HEK293 (cell line): Measurements from ENCODE around the gene MCOLN1.
A peak's percentile ranks its signal among the peaks of the same experiment; 100 is the strongest.

ENCODE experiments used
- CTCF ChIA-PET: fragments of 350-600 bp; formaldehyde crosslinking; extraction: SDS; loops from one replicate; lab custom pipeline; 2021; ENCODE audit warnings: antibody characterized with exemption; lab: Yijun Ruan, JAX
- POLR2A ChIA-PET: fragments of 300-600 bp; formaldehyde crosslinking; extraction: SDS; loops from one replicate; lab custom pipeline; 2020; ENCODE audit warnings: antibody characterized with exemption, inconsistent platforms; lab: Yijun Ruan, JAX
- H3K27ac ChIP-seq: fragments of 200-500 bp; sonication (Bioruptor generic); 2 replicates; pipeline ENCODE4 v1.5.1; 2014; ENCODE audit warnings: low read depth, low read length, control low read depth, inconsistent platforms; ENCODE audit errors: extremely low read depth
- H3K36me3 ChIP-seq, 2 experiments: fragments of 200-500 bp in 1 of 2; sonication (Bioruptor generic) in 1 of 2; 1 replicate in 1 of 2; 2 replicates in 1 of 2; pipeline ENCODE4 v1.5.1; 2014 to 2017; ENCODE audit warnings: inconsistent platforms in 2 of 2, low read length in 2 of 2; ENCODE audit not compliant: control insufficient read depth in 2 of 2, insufficient read depth in 1 of 2
- H3K4me1 ChIP-seq: fragments of 200-500 bp; sonication (Bioruptor generic); 2 replicates; pipeline ENCODE4 v1.5.1; 2014; ENCODE audit warnings: mild to moderate bottlenecking, low read length, inconsistent platforms; ENCODE audit not compliant: control insufficient read depth, insufficient read depth
- H3K4me3 ChIP-seq: 2 replicates; pipeline ENCODE4 v1.5.1; 2011; ENCODE audit warnings: low read depth, mild to moderate bottlenecking, control low read depth, low read length, moderate library complexity
- H3K9me3 ChIP-seq: fragments of 200-500 bp; sonication (Bioruptor generic); 2 replicates; pipeline ENCODE4 v1.5.1; 2014; ENCODE audit warnings: low read depth, low read length, inconsistent platforms; ENCODE audit not compliant: control insufficient read depth, insufficient read depth
- GLIS1 ChIP-seq: fragments of 450-650 bp; formaldehyde crosslinking; IDR thresholded peaks from 2 replicates; pipeline ENCODE4 v1.5.1; 2016; ENCODE audit warnings: missing biosample characterization, missing genetic modification characterization
- PRDM1 ChIP-seq: fragments of 450-650 bp; formaldehyde crosslinking; IDR thresholded peaks from 2 replicates; pipeline ENCODE4; 2016; ENCODE audit warnings: missing biosample characterization, missing genetic modification characterization
- ZBTB20 ChIP-seq: fragments of 450-650 bp; formaldehyde crosslinking; IDR thresholded peaks from 2 replicates; pipeline ENCODE4 v1.5.1; 2016; ENCODE audit warnings: missing biosample characterization, missing genetic modification characterization
- ZBTB48 ChIP-seq: fragments of 450-650 bp; formaldehyde crosslinking; IDR thresholded peaks from 2 replicates; pipeline ENCODE4 v1.5.1; 2016; ENCODE audit warnings: missing biosample characterization, missing genetic modification characterization
- ZIC2 ChIP-seq: fragments of 450-650 bp; formaldehyde crosslinking; IDR thresholded peaks from 2 replicates; pipeline ENCODE4 v1.5.1; 2016; ENCODE audit warnings: missing biosample characterization, missing genetic modification characterization
- ZNF133 ChIP-seq: fragments of 450-650 bp; formaldehyde crosslinking; IDR thresholded peaks from 2 replicates; pipeline ENCODE4 v1.5.1; 2016; ENCODE audit warnings: missing biosample characterization, missing genetic modification characterization
- ZNF19 ChIP-seq: fragments of 450-650 bp; formaldehyde crosslinking; IDR thresholded peaks from 2 replicates; pipeline ENCODE4; 2016; ENCODE audit warnings: missing biosample characterization, missing genetic modification characterization, low read depth
- ZNF223 ChIP-seq: fragments of 450-650 bp; formaldehyde crosslinking; IDR thresholded peaks from 2 replicates; pipeline ENCODE4 v1.5.1; 2016; ENCODE audit warnings: missing biosample characterization, missing genetic modification characterization
- ZNF335 ChIP-seq: fragments of 450-650 bp; formaldehyde crosslinking; conservative IDR thresholded peaks from 2 replicates; pipeline ENCODE4 v1.5.1; 2016; ENCODE audit warnings: missing biosample characterization, missing genetic modification characterization
- ZNF341 ChIP-seq: fragments of 450-650 bp; formaldehyde crosslinking; IDR thresholded peaks from 2 replicates; pipeline ENCODE4; 2016; ENCODE audit warnings: low read depth, missing biosample characterization, missing genetic modification characterization
- ZNF394 ChIP-seq: fragments of 450-650 bp; formaldehyde crosslinking; IDR thresholded peaks from 2 replicates; pipeline ENCODE4 v1.5.1; 2016; ENCODE audit warnings: missing biosample characterization, missing genetic modification characterization, mild to moderate bottlenecking, moderate library complexity, borderline replicate concordance
- ZNF416 ChIP-seq: fragments of 450-650 bp; formaldehyde crosslinking; IDR thresholded peaks from 2 replicates; pipeline ENCODE4 v1.5.1; 2016; ENCODE audit warnings: missing biosample characterization, missing genetic modification characterization
- ZNF423 ChIP-seq: fragments of 450-650 bp; formaldehyde crosslinking; IDR thresholded peaks from 2 replicates; pipeline ENCODE4 v1.5.1; 2016; ENCODE audit warnings: missing biosample characterization, missing genetic modification characterization
- ZNF48 ChIP-seq: fragments of 450-650 bp; formaldehyde crosslinking; IDR thresholded peaks from 2 replicates; pipeline ENCODE4 v1.5.1; 2016; ENCODE audit warnings: missing biosample characterization, missing genetic modification characterization
- ZNF510 ChIP-seq: fragments of 450-650 bp; formaldehyde crosslinking; IDR thresholded peaks from 2 replicates; pipeline ENCODE4 v1.5.1; 2018; ENCODE audit warnings: mild to moderate bottlenecking, missing genetic modification characterization, missing biosample characterization; ENCODE audit not compliant: insufficient replicate concordance
- ZNF544 ChIP-seq: fragments of 450-650 bp; formaldehyde crosslinking; IDR thresholded peaks from 2 replicates; pipeline ENCODE4 v1.5.0; 2017; ENCODE audit warnings: missing biosample characterization, missing genetic modification characterization
- ZNF610 ChIP-seq: fragments of 450-650 bp; formaldehyde crosslinking; IDR thresholded peaks from 2 replicates; pipeline ENCODE4 v1.5.1; 2016; ENCODE audit warnings: missing biosample characterization, missing genetic modification characterization, borderline replicate concordance
- ZNF76 ChIP-seq: fragments of 450-650 bp; formaldehyde crosslinking; IDR thresholded peaks from 2 replicates; pipeline ENCODE4; 2016; ENCODE audit warnings: low read depth, missing biosample characterization, missing genetic modification characterization, borderline replicate concordance
- ZNF776 ChIP-seq: fragments of 450-650 bp; formaldehyde crosslinking; IDR thresholded peaks from 2 replicates; pipeline ENCODE4 v1.5.0; 2017; ENCODE audit warnings: missing biosample characterization, missing genetic modification characterization, borderline replicate concordance
- ZSCAN23 ChIP-seq: fragments of 450-650 bp; formaldehyde crosslinking; IDR thresholded peaks from 2 replicates; pipeline ENCODE4 v1.5.1; 2016; ENCODE audit warnings: missing biosample characterization, missing genetic modification characterization
- TF ChIP-seq, protein P1 (sequence below): fragments of 450-650 bp; formaldehyde crosslinking; IDR thresholded peaks from 2 replicates; pipeline ENCODE4 v1.5.1; 2017; ENCODE audit warnings: missing biosample characterization, missing genetic modification characterization
- TF ChIP-seq, protein P2 (sequence below): fragments of 450-650 bp; formaldehyde crosslinking; IDR thresholded peaks from 2 replicates; pipeline ENCODE4 v1.5.1; 2016; ENCODE audit warnings: missing biosample characterization, missing genetic modification characterization
- TF ChIP-seq, protein P3 (sequence below): fragments of 450-650 bp; formaldehyde crosslinking; IDR thresholded peaks from 2 replicates; pipeline ENCODE4 v1.5.1; 2017; ENCODE audit warnings: missing biosample characterization, missing genetic modification characterization
- TF ChIP-seq, protein P4 (sequence below): fragments of 450-650 bp; formaldehyde crosslinking; IDR thresholded peaks from 2 replicates; pipeline ENCODE4 v1.5.1; 2016; ENCODE audit warnings: missing biosample characterization, missing genetic modification characterization
- TF ChIP-seq, protein P5 (sequence below): fragments of 450-650 bp; formaldehyde crosslinking; IDR thresholded peaks from 2 replicates; pipeline ENCODE4 v1.5.1; 2016; ENCODE audit warnings: missing biosample characterization, missing genetic modification characterization
- TF ChIP-seq, protein P6 (sequence below): fragments of 450-650 bp; formaldehyde crosslinking; IDR thresholded peaks from 2 replicates; pipeline ENCODE4 v1.5.1; 2016; ENCODE audit warnings: missing biosample characterization, missing genetic modification characterization, borderline replicate concordance

The MCOLN1 gene

DNA sequence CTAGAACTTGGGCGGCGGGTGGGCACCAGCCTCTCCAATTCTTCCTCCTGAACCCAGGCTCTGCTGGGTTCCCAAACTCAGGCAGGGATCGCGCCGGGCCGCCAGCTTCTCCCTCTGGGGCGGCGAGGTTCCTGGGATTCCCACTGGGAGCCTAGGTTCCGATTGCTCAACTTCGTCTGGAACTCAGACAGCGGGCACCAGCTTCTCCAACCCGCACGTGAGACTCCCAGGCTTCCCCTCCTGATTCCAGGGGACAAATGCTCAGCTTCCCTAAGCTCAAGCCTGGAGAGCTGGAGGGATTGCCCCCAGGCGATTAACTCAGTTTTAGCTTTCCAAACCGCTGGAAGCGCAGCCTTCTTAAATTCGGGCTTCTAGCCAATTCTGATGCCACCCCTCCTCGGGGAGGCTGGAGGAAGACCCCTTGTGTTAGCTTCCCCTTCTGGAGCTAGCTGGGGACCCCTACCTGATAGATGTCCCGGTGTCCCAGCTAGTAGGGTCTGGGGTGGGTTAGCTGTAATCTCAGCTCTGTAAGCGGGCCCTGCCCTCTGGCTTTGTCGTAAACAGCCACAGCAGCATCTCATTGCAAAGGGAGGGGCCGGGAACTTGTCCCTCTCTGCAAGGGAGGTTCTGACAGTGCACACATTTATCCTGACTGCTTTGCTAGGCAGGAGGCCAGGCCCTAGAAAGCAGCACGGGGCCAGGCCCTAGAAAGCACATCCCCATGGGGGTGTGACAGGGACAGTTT is 671 bp downstream of the MCOLN1 start:
- Histone ChIP-seq H3K9me3 (no peaks in the 10 kb centered on the region), H3K27ac (no peak overlapping the region), H3K36me3 (peaks cover 0 to 23% of the 10 kb centered on the region in 2 experiments; a peak in 1 of 3 replicates), H3K4me3 (peak overlapping the region; percentile 63), H3K4me1 (0 out of 2 replicates have a peak, but pooled peaks cover 2% of the 10 kb centered on the region)
- CTCF ChIA-PET = interaction anchor here (0.6 to 1.8 kb wide), 5 partner anchors 9 to 333 kb away, joined by 3 to 9 read pairs (median 3); no protein-coding TSS in a partner anchor
- POLR2A ChIA-PET = interaction anchor here (0.7 to 3.3 kb wide), 9 partner anchors 9 to 162 kb away, joined by 3 to 27 read pairs (median 5); partner anchors contain the start of genes CAMSAP3, PET100, PNPLA6 and XAB2
- TF ChIP-seq ZNF416 (no peak), ZNF776 (tag by site-specific recombination) (no peak), ZNF76 (tag by site-specific recombination) (no peak), ZNF341 (tag by site-specific recombination) (peak; percentile 20; the same call in 1 of the 2 replicates), ZNF394 (tag by site-specific recombination) (peak; percentile 87; the same call in 1 of the 2 replicates), ZNF19 (no peak), ZNF423 (tag by site-specific recombination) (no peak), ZNF510 (tag by site-specific recombination) (no peak), ZBTB20 (tag by site-specific recombination) (no peak), ZIC2 (peak; percentile 87), PRDM1 (tag by site-specific recombination) (no peak), ZBTB48 (tag by site-specific recombination) (0 out of 2 replicates have a peak, but pooled peaks have one; percentile 33), ZNF335 (tag by site-specific recombination) (peak; percentile 89), ZNF48 (no peak), ZNF610 (tag by site-specific recombination) (no peak), ZNF133 (tag by site-specific recombination) (no peak), GLIS1 (tag by site-specific recombination) (peak; percentile 63), ZNF223 (tag by site-specific recombination) (no peak), ZSCAN23 (tag by site-specific recombination) (no peak), ZNF544 (tag by site-specific recombination) (no peak)
- TF ChIP-seq, protein P1, sequence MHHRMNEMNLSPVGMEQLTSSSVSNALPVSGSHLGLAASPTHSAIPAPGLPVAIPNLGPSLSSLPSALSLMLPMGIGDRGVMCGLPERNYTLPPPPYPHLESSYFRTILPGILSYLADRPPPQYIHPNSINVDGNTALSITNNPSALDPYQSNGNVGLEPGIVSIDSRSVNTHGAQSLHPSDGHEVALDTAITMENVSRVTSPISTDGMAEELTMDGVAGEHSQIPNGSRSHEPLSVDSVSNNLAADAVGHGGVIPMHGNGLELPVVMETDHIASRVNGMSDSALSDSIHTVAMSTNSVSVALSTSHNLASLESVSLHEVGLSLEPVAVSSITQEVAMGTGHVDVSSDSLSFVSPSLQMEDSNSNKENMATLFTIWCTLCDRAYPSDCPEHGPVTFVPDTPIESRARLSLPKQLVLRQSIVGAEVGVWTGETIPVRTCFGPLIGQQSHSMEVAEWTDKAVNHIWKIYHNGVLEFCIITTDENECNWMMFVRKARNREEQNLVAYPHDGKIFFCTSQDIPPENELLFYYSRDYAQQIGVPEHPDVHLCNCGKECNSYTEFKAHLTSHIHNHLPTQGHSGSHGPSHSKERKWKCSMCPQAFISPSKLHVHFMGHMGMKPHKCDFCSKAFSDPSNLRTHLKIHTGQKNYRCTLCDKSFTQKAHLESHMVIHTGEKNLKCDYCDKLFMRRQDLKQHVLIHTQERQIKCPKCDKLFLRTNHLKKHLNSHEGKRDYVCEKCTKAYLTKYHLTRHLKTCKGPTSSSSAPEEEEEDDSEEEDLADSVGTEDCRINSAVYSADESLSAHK = no peak
- TF ChIP-seq, protein P2, sequence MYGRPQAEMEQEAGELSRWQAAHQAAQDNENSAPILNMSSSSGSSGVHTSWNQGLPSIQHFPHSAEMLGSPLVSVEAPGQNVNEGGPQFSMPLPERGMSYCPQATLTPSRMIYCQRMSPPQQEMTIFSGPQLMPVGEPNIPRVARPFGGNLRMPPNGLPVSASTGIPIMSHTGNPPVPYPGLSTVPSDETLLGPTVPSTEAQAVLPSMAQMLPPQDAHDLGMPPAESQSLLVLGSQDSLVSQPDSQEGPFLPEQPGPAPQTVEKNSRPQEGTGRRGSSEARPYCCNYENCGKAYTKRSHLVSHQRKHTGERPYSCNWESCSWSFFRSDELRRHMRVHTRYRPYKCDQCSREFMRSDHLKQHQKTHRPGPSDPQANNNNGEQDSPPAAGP (tag by site-specific recombination) = 0 out of 2 replicates have a peak, but pooled peaks have one; percentile 18
- TF ChIP-seq, protein P3, sequence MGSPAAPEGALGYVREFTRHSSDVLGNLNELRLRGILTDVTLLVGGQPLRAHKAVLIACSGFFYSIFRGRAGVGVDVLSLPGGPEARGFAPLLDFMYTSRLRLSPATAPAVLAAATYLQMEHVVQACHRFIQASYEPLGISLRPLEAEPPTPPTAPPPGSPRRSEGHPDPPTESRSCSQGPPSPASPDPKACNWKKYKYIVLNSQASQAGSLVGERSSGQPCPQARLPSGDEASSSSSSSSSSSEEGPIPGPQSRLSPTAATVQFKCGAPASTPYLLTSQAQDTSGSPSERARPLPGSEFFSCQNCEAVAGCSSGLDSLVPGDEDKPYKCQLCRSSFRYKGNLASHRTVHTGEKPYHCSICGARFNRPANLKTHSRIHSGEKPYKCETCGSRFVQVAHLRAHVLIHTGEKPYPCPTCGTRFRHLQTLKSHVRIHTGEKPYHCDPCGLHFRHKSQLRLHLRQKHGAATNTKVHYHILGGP = peak; percentile 84
- TF ChIP-seq, protein P4, sequence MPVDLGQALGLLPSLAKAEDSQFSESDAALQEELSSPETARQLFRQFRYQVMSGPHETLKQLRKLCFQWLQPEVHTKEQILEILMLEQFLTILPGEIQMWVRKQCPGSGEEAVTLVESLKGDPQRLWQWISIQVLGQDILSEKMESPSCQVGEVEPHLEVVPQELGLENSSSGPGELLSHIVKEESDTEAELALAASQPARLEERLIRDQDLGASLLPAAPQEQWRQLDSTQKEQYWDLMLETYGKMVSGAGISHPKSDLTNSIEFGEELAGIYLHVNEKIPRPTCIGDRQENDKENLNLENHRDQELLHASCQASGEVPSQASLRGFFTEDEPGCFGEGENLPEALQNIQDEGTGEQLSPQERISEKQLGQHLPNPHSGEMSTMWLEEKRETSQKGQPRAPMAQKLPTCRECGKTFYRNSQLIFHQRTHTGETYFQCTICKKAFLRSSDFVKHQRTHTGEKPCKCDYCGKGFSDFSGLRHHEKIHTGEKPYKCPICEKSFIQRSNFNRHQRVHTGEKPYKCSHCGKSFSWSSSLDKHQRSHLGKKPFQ (tag by site-specific recombination) = no peak
- TF ChIP-seq, protein P5, sequence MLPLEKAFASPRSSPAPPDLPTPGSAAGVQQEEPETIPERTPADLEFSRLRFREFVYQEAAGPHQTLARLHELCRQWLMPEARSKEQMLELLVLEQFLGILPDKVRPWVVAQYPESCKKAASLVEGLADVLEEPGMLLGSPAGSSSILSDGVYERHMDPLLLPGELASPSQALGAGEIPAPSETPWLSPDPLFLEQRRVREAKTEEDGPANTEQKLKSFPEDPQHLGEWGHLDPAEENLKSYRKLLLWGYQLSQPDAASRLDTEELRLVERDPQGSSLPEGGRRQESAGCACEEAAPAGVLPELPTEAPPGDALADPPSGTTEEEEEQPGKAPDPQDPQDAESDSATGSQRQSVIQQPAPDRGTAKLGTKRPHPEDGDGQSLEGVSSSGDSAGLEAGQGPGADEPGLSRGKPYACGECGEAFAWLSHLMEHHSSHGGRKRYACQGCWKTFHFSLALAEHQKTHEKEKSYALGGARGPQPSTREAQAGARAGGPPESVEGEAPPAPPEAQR (tag by site-specific recombination) = no peak
- TF ChIP-seq, protein P6, sequence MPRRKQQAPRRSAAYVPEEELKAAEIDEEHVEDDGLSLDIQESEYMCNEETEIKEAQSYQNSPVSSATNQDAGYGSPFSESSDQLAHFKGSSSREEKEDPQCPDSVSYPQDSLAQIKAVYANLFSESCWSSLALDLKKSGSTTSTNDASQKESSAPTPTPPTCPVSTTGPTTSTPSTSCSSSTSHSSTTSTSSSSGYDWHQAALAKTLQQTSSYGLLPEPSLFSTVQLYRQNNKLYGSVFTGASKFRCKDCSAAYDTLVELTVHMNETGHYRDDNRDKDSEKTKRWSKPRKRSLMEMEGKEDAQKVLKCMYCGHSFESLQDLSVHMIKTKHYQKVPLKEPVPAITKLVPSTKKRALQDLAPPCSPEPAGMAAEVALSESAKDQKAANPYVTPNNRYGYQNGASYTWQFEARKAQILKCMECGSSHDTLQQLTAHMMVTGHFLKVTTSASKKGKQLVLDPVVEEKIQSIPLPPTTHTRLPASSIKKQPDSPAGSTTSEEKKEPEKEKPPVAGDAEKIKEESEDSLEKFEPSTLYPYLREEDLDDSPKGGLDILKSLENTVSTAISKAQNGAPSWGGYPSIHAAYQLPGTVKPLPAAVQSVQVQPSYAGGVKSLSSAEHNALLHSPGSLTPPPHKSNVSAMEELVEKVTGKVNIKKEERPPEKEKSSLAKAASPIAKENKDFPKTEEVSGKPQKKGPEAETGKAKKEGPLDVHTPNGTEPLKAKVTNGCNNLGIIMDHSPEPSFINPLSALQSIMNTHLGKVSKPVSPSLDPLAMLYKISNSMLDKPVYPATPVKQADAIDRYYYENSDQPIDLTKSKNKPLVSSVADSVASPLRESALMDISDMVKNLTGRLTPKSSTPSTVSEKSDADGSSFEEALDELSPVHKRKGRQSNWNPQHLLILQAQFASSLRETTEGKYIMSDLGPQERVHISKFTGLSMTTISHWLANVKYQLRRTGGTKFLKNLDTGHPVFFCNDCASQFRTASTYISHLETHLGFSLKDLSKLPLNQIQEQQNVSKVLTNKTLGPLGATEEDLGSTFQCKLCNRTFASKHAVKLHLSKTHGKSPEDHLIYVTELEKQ (tag by site-specific recombination) = no peak
